HG02759 (cell line): Measurements from ENCODE around the gene ZNF568.

Source experiments
- ATAC-seq: cut with Tn5 transposase; IDR thresholded peaks from one replicate; pipeline ENCODE4 v1.9.1; 2021; ENCODE audit warnings: mild to moderate bottlenecking, moderate library complexity; ENCODE audit not compliant: unreplicated experiment

Gene ZNF568

GRCh38 chr19:36915992-36916830, at the start of gene ZNF568, which contains the start of gene ZNF829:
Gene ZNF568 (plus strand): TSS chr19:36916332. CDS start chr19:36922771, 6,439 bp downstream.
Gene ZNF829 (minus strand): TSS chr19:36916291. CDS start chr19:36915167, 1,124 bp downstream.
- peak; percentile 97 for ATAC-seq

GRCh38 chr19:36876993-36877938, 38.9 kb upstream of the ZNF568 start:
- ATAC-seq = no peak

DNA sequence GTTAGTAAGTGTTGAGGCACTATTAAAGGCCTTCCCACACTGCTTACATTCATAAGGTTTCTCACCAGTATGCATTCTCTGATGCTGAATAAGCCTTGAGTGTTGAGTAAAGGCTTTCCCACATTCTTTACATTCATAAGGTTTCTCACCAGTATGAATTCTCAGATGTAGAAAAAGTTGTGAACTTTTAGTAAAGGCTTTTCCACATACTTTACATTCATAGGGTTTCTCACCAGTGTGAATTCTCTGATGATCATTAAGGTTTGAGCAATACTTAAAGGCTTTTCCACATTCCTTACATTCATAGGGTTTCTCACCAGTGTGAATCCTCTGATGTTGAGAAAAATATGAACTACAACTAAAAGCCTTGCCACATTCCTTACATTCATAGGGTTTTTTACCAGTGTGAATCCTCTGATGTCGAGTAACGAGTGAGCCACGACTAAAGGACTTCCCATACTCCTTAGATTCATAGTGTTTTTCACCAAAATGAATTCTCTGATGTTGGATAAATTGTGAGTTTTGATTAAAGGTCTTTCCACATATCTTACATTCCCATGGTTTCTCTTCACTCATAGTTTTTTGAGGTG, 24.3 kb upstream of the ZNF568 start:
- no peak for ATAC-seq

DNA sequence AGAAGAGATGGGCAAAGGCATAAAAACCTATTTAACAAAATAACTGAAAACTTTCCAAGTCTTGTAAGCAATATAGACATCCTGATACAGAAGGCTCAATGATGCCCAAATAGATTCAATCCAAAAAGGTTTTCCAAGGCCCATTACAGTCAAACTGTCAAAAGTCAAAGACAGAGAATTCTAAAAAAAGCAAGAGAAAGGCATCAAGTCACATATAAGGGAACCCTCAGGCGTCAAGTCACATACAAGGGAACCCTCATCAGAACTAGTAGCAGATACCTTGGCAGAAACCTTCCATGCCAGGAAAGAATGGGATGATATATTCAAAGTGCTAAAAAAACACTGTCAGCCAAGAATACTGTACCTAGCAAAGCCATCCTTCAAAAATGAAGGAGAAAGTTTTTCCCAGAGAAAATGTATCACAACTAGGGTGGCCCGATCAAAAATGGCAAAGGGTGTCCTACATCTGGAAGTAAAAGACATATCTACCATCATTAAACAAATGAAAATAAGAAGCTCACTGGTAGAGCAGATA, 21.2 kb upstream of the ZNF568 start:
- no peak for ATAC-seq

DNA sequence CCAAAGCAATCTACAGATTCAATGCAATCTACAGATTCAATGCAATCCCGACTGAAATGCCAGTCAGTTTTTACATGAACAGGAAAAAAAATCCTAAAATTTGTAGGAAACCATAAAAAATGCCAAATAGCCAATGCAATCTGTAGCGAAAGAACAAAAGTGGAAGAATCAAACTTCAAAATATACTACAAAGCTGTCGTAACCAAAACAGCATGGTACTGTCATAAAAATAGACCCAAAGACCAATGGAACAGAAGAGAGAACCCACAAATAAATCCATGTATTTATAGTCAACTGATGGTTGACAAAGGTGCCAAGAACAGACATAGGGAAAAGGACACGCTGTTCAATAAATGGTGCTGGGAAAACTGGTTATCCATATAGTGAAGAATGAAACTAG, 17.7 kb upstream of the ZNF568 start:
- no peak for ATAC-seq

GRCh38 chr19:36916991-36917390, 859 bp downstream of the ZNF568 start:
- ATAC-seq = no peak

DNA sequence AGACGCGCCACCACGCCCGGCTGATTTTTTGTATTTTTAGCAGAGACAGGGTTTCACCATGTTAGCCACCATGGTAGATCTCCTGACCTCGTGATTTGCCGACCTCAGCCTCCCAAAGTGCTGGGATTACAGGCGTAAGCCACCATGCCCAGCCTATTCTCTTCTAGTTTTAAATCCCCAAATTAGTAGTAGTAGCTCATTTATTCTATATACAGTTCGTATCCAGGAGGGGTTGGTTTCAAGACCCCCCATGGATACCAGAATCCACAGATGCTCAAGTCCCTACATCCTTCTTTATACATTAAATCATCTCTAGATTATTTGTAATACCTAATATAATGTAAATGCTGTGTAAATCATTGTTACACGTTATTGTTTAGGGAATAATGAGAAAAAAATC, 2.0 kb downstream of the ZNF568 start:
- no peak for ATAC-seq

DNA sequence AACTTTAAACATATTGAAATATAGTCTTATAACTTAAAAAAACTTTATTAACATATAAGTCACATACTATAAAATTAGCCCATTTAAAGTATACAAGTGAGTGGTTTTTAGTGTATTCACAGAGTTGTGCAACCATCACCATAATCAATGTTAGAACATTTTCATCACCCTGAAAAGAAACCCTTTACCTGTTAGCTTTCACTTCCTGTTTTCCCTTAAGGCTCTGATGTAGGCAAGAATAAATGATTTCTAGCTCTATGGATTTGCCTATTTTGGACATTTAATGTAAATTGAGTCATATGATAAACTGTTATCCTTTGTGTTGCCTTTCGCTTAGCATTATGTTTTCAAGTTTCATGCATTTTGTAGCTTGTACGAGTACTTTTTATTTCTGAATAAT, 15.6 kb downstream of the ZNF568 start:
- no peak for ATAC-seq

GRCh38 chr19:36939153-36939552, 23.0 kb downstream of the ZNF568 start:
- no peak for ATAC-seq

DNA sequence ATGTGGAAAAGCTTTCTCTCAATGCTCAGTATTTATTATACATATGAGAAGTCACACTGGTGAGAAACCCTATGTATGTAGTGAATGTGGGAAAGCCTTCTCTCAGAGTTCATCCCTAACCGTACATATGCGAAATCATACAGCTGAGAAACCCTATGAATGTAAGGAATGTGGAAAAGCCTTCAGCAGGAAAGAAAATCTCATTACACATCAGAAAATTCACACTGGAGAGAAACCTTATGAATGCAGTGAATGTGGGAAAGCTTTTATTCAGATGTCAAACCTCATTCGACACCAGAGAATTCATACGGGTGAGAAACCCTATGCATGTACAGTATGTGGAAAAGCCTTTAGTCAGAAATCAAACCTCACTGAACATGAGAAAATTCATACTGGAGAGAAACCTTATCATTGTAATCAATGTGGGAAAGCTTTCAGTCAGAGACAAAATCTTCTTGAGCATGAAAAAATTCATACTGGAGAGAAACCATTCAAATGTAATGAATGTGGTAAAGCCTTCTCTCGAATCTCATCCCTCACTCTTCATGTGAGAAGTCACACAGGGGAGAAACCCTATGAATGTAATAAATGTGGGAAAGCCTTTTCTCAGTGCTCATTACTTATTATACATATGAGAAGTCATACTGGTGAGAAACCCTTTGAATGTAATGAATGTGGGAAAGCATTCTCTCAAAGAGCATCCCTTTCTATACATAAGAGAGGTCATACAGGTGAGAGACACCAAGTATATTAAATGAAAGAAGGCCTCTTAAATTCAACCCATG, 34.4 kb downstream of the ZNF568 start:
- no peak for ATAC-seq

DNA sequence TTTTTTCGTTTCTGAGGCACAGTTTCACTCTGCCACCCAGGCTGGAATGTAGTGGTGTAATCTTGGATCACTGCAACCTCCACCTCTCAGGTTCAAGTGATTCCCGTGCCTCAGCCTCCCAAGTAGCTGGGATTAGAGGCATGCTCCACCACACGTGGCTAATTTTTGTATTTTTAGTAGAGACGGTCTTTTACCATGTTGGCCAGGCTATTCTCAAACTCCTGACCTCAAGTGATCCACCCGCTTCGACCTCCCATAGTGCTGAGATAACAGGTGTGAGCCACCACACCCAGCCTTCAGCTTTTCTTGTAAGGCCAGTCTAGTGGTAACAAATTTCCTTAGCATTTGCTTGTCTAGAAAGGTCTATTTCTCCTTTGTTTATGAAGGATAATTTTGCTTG, 46.2 kb downstream of the ZNF568 start:
- no peak for ATAC-seq

GRCh38 chr19:36963280-36963679, 47.1 kb downstream of the ZNF568 start:
- no peak for ATAC-seq

DNA sequence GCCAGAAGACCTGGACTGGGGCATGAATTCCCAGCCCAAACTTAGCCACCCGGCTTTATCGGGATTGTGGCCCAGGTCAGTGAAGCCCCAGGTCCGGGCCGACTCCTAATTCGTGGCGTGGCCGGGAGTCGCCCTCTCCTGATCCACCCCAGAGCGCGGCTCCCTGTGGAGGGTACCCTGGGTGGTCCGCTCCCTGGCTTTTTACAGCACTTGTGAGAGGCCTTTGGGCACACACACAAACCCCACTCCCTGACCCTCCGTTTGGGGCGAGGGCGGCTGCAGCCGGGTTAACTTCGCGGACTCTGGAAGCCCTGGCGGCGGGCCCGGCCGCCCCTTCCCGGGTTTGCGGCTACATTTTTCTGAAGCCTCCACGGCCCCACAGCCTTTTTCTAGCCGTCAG, 56.4 kb downstream of the ZNF568 start:
- no peak for ATAC-seq

DNA sequence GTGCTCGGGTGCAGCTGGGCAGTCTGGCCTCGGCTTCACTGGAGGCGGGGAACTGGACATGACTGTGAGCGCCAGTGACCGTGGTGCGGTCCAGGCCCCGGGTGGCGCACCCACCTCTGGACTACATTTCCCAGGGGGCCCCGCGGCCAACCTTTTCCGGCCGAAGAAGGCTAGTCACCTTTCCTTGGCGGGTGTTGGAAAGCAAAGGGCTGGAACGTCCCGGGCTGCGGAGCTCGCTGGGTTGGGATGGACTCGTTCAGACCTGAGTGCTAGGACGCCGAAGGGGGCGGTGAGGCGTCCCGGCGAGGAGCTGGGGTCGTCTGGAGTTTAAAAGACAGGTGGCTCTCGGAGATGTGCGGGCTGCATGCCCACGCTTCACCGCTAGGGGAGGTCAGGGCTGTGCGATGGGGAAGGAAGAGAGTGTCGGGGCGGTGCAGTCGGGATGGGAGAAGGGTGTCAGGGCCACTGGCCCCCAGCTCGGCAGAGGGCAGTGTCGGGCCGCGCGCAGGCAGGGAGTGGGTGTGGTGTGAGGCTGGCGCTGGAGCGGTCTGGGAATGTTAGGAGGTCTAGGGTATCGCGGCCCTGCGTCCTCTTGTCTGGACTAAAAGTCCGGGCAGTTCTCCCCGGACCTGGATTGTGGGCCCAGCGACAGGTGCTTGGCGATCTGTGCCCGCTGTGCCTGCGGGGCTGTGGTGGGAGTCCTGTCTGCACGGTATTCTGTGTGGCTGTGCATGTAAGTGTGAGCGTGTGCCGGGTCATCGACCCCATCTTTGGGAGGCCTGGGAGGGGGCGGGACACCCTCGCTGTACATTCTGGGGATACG, 57.1 kb downstream of the ZNF568 start:
- peak; percentile 82 for ATAC-seq

GRCh38 chr19:36973844-36974195, 57.7 kb downstream of the ZNF568 start:
- no peak for ATAC-seq

- ATAC-seq = no peak
These were observed 70.0 kb downstream of the ZNF568 start for GRCh38 chr19:36986131-36986530.

- ATAC-seq = no peak
These were observed 70.5 kb downstream of the ZNF568 start for GRCh38 chr19:36986601-36987000.

- ATAC-seq = no peak
These were observed 71.0 kb downstream of the ZNF568 start for GRCh38 chr19:36987091-36987490.

GRCh38 chr19:36997152-36997842, 81.2 kb downstream of the ZNF568 start:
- ATAC-seq = no peak
